ENCODE results near the gene CADM2.

Gene CADM2

DNA sequence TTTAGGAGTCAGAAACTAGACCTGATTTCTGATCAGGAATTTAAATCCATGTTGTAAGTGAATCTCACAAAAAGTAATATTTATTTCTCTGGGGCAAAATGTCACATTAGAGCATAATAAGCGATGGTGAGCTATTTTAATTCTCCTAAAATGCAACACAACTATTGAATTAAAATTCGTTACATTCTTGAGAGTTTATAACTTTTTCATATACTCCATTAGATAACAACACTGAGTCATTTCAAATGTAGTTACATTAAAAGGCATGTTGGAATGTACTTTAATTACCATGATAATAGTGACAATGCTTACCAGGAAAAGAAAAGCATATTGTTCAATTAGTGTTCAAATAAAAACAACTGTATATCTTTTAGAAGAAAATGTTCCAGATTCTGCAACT is 116.9 kb downstream of the CADM2 start:
- no peak overlapping the region for H3K4me2 ChIP-seq (ENCODE audit: low read length)
- H3K4me1 ChIP-seq (ENCODE audit: control insufficient read depth, low read length) = no peaks in the 10 kb centered on the region
- no peaks in the 10 kb centered on the region for H3F3A ChIP-seq (ENCODE audit: control insufficient read depth, insufficient read depth)
- no peaks in the 10 kb centered on the region for H3K9me3 ChIP-seq (ENCODE audit: control insufficient read depth, insufficient read depth, low read length)
- no peaks in the 10 kb centered on the region for H3K9me2 ChIP-seq (replicated peaks; ENCODE audit: control insufficient read depth, low read length)
- no peaks in the 10 kb centered on the region for H3K79me2 ChIP-seq (ENCODE audit: control insufficient read depth, low read length)
- TF ChIP-seq CTCF (IDR thresholded peaks at IDR 0.05; ENCODE audit: low read depth, low read length, poor library complexity, severe bottlenecking) (no peak), EZH2phosphoT487 (IDR thresholded peaks at IDR 0.05; ENCODE audit: borderline replicate concordance, low read length) (no peak)
- H4K20me1 ChIP-seq (ENCODE audit: control insufficient read depth, insufficient read depth, low read depth, low read length) = no peaks in the 10 kb centered on the region
- H3K4me3 ChIP-seq (ENCODE audit: low read length) = no peak overlapping the region
- no peaks in the 10 kb centered on the region for H3K27me3 ChIP-seq (ENCODE audit: control insufficient read depth, low read length)
- H3K36me3 ChIP-seq (ENCODE audit: control insufficient read depth, low read length) = no peaks in the 10 kb centered on the region
- H3K27ac ChIP-seq (ENCODE audit: low read depth, low read length) = no peak overlapping the region

DNA sequence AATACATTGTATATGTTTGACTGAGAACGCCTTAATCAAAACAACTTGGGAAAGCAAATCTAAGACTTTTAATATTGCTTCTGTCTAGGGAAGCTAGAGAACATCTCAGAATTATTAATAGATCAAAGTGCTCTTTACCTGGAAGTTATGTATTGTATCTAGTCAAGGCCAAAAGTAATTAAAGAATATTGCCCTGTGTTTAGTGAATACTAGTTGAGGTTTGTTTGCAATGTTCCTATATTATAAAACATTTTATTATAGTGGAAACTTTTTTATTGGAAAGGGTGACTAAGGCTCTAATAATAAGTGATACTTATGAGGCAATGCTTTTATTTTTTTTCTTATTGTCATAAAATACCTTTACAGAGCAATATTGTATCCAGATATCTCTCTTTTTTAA is 118.2 kb downstream of the CADM2 start:
- Histone ChIP-seq H3K9me2 (replicated peaks; ENCODE audit: control insufficient read depth, low read length) (no peaks in the 10 kb centered on the region), H3F3A (ENCODE audit: control insufficient read depth, insufficient read depth) (no peaks in the 10 kb centered on the region), H3K9me3 (ENCODE audit: control insufficient read depth, insufficient read depth, low read length) (no peaks in the 10 kb centered on the region), H3K36me3 (ENCODE audit: control insufficient read depth, low read length) (no peaks in the 10 kb centered on the region), H3K4me1 (ENCODE audit: control insufficient read depth, low read length) (no peaks in the 10 kb centered on the region), H3K27ac (ENCODE audit: low read depth, low read length) (no peak overlapping the region), H4K20me1 (ENCODE audit: control insufficient read depth, insufficient read depth, low read depth, low read length) (no peaks in the 10 kb centered on the region), H3K4me2 (ENCODE audit: low read length) (no peak overlapping the region), H3K27me3 (ENCODE audit: control insufficient read depth, low read length) (no peaks in the 10 kb centered on the region), H3K4me3 (ENCODE audit: low read length) (no peak overlapping the region), H3K79me2 (ENCODE audit: control insufficient read depth, low read length) (no peaks in the 10 kb centered on the region)
- no peak for TF ChIP-seq CTCF (IDR thresholded peaks at IDR 0.05; ENCODE audit: low read depth, low read length, poor library complexity, severe bottlenecking)
- TF ChIP-seq EZH2phosphoT487 (IDR thresholded peaks at IDR 0.05; ENCODE audit: borderline replicate concordance, low read length) = no peak

DNA sequence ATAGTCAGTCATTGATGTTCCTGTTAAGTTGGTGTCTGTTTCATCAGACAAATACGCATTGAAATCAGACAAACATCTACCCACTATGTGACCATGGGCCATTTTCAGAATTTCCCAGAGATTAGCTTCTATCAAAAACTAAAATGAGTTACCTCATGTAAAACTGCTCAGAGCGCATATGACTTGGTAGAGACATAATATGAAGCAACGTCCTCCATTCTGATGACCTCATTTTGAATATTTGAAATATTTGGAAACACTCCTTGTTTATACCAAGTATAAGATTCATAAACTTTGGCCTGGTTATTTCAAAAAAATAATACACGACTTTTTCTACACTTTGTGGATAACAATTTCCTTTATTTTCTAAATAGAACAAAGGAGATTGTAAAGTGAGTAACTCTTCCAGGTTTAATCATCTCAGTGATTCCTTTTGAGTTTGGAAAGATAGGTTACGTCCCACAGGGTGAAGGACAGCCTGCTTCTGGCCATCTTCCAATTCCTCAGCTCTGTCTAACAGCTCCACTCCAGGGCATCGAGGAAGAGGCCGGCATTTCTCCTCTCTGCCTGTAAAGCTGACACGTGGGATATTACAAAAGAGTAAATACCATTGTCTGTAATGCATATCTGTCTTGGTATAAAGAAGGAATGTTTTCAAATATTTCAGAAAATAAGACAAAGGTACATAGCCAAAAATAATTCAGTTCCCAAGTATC is 122.6 kb downstream of the CADM2 start:
- Histone ChIP-seq H3F3A (ENCODE audit: control insufficient read depth, insufficient read depth) (no peaks in the 10 kb centered on the region), H3K79me2 (ENCODE audit: control insufficient read depth, low read length) (no peaks in the 10 kb centered on the region), H3K4me3 (ENCODE audit: low read length) (no peak overlapping the region), H3K27ac (ENCODE audit: low read depth, low read length) (no peak overlapping the region), H3K4me1 (ENCODE audit: control insufficient read depth, low read length) (no peaks in the 10 kb centered on the region), H3K9me2 (replicated peaks; ENCODE audit: control insufficient read depth, low read length) (no peaks in the 10 kb centered on the region), H3K9me3 (ENCODE audit: control insufficient read depth, insufficient read depth, low read length) (no peaks in the 10 kb centered on the region), H4K20me1 (ENCODE audit: control insufficient read depth, insufficient read depth, low read depth, low read length) (no peaks in the 10 kb centered on the region), H3K36me3 (ENCODE audit: control insufficient read depth, low read length) (no peaks in the 10 kb centered on the region), H3K27me3 (ENCODE audit: control insufficient read depth, low read length) (no peaks in the 10 kb centered on the region), H3K4me2 (ENCODE audit: low read length) (no peak overlapping the region)
- TF ChIP-seq CTCF (IDR thresholded peaks at IDR 0.05; ENCODE audit: low read depth, low read length, poor library complexity, severe bottlenecking) = no peak
- no peak for TF ChIP-seq EZH2phosphoT487 (IDR thresholded peaks at IDR 0.05; ENCODE audit: borderline replicate concordance, low read length)

Measured in DOHH2 (cell line).